Measurements from ENCODE around the gene GPA33.

DNA sequence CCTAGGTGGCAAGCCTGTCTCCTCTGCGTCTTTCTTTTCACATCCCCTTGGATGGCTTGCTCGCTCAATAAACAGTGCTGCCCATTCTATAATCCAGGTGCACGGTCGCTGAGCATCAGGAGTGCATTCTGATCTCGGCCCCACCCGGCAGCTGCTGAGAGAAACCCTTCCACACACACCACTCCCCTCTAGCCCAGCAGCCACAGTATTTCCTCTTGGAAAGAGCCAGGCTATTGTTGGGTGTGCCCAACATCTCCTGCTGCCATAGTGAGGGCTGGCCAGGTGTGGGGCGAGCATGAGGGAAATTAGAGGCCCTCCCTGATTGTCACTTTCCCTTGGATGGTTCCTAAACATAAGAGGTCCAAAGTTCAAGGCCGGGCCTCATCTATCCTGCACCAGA is 24.7 kb downstream of the GPA33 start:
- TF ChIP-seq, protein P1, sequence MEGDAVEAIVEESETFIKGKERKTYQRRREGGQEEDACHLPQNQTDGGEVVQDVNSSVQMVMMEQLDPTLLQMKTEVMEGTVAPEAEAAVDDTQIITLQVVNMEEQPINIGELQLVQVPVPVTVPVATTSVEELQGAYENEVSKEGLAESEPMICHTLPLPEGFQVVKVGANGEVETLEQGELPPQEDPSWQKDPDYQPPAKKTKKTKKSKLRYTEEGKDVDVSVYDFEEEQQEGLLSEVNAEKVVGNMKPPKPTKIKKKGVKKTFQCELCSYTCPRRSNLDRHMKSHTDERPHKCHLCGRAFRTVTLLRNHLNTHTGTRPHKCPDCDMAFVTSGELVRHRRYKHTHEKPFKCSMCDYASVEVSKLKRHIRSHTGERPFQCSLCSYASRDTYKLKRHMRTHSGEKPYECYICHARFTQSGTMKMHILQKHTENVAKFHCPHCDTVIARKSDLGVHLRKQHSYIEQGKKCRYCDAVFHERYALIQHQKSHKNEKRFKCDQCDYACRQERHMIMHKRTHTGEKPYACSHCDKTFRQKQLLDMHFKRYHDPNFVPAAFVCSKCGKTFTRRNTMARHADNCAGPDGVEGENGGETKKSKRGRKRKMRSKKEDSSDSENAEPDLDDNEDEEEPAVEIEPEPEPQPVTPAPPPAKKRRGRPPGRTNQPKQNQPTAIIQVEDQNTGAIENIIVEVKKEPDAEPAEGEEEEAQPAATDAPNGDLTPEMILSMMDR (IDR thresholded peaks at IDR 0.05): no peak
- TF ChIP-seq POLR2A (IDR thresholded peaks at IDR 0.05): no peak
